ENCODE measurements around the gene IFNAR2.

DNA sequence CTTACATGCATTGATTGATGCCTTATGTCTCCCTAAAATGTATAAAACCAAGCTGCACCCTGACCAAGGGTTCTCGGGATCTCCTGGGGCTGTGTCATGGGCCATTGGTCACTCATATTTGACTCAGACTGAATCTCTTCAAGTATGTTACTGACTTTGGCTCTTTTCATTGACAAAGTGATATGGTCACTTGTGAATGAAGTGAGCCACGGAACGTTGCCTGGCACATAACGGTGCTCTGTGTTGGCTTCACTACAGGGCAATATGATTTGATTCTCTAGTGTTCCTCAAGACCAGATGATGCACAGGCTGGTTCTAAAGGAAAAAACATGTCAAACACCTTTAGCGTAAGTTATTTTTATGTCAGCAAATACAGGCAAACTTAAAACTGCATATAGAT, 25.0 kb downstream of the IFNAR2 start:
- TF ChIP-seq, protein P1, sequence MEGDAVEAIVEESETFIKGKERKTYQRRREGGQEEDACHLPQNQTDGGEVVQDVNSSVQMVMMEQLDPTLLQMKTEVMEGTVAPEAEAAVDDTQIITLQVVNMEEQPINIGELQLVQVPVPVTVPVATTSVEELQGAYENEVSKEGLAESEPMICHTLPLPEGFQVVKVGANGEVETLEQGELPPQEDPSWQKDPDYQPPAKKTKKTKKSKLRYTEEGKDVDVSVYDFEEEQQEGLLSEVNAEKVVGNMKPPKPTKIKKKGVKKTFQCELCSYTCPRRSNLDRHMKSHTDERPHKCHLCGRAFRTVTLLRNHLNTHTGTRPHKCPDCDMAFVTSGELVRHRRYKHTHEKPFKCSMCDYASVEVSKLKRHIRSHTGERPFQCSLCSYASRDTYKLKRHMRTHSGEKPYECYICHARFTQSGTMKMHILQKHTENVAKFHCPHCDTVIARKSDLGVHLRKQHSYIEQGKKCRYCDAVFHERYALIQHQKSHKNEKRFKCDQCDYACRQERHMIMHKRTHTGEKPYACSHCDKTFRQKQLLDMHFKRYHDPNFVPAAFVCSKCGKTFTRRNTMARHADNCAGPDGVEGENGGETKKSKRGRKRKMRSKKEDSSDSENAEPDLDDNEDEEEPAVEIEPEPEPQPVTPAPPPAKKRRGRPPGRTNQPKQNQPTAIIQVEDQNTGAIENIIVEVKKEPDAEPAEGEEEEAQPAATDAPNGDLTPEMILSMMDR (tag by site-specific recombination; IDR thresholded peaks at IDR 0.05) = no peak
- TF ChIP-seq ZNF24 (tag by site-specific recombination; IDR thresholded peaks at IDR 0.05) (no peak), ZNF830 (tag by site-specific recombination; IDR thresholded peaks at IDR 0.05; ENCODE audit: low read depth) (no peak), BCL11B (tag by site-specific recombination; IDR thresholded peaks at IDR 0.05; ENCODE audit: low read depth) (no peak), HOXA7 (CRISPR knock-in tag; IDR thresholded peaks at IDR 0.05; ENCODE audit: borderline replicate concordance) (no peak), ZBTB7A (tag by site-specific recombination; IDR thresholded peaks at IDR 0.05; ENCODE audit: low read depth) (no peak), ZNF544 (tag by site-specific recombination; IDR thresholded peaks at IDR 0.05) (no peak), ZNF777 (tag by site-specific recombination; IDR thresholded peaks at IDR 0.05; ENCODE audit: borderline replicate concordance) (no peak), ZNF658 (tag by site-specific recombination; IDR thresholded peaks at IDR 0.05) (no peak), REPIN1 (tag by site-specific recombination; IDR thresholded peaks at IDR 0.05; ENCODE audit: low read depth) (no peak)
- TF ChIP-seq, protein P2, sequence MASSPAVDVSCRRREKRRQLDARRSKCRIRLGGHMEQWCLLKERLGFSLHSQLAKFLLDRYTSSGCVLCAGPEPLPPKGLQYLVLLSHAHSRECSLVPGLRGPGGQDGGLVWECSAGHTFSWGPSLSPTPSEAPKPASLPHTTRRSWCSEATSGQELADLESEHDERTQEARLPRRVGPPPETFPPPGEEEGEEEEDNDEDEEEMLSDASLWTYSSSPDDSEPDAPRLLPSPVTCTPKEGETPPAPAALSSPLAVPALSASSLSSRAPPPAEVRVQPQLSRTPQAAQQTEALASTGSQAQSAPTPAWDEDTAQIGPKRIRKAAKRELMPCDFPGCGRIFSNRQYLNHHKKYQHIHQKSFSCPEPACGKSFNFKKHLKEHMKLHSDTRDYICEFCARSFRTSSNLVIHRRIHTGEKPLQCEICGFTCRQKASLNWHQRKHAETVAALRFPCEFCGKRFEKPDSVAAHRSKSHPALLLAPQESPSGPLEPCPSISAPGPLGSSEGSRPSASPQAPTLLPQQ (tag by site-specific recombination; IDR thresholded peaks at IDR 0.05) = no peak
